GM12873 (cell line): Measurements from ENCODE around the gene STAT3.

Experiments
- CTCF ChIP-seq: IDR thresholded peaks from 2 replicates; pipeline ENCODE4 v1.5.1; 2012; ENCODE audit warnings: low read depth, mild to moderate bottlenecking, moderate library complexity, low read length, control low read depth; ENCODE audit not compliant: insufficient read depth; ENCODE audit errors: missing control alignments

STAT3 gene

GRCh38 chr17:42363231-42363630 lies 25.0 kb downstream of the STAT3 start:
- TF ChIP-seq CTCF = no peak

GRCh38 chr17:42362245-42362961 lies 25.8 kb downstream of the STAT3 start:
- TF ChIP-seq CTCF = no peak

GRCh38 chr17:42361781-42362186 lies 26.5 kb downstream of the STAT3 start:
- TF ChIP-seq CTCF = no peak

GRCh38 chr17:42359133-42359532 lies 29.1 kb downstream of the STAT3 start:
- TF ChIP-seq CTCF = no peak

- no peak for TF ChIP-seq CTCF
Measured at GRCh38 chr17:42358434-42358833, 29.8 kb downstream of the STAT3 start.

- TF ChIP-seq CTCF = no peak
Measured at GRCh38 chr17:42354956-42355843, 33.0 kb downstream of the STAT3 start.

- no peak for TF ChIP-seq CTCF
Measured at GRCh38 chr17:42348104-42348503, 40.1 kb downstream of the STAT3 start.
